Effector memory CD4-positive, alpha-beta T cell (primary cell): ENCODE measurements around the gene AP2A2.

ENCODE experiments used
- DNase-seq, 3 donors: peaks; one replicate each; pipeline ENCODE4 v3.0.0-alpha.2; 2020
- H3K27ac ChIP-seq: 2 replicates; pipeline ENCODE4 v1.7.0; 2013; ENCODE audit warnings: mild to moderate bottlenecking, low read length, moderate library complexity; ENCODE audit not compliant: insufficient read depth, poor library complexity, severe bottlenecking
- H3K27me3 ChIP-seq: replicated peaks from 2 replicates; pipeline ENCODE4 v1.7.0; 2013; ENCODE audit warnings: mild to moderate bottlenecking, low read length; ENCODE audit not compliant: insufficient read depth, control insufficient read depth, poor library complexity, severe bottlenecking
- H3K36me3 ChIP-seq: 2 replicates; pipeline ENCODE4 v1.7.0; 2013; ENCODE audit warnings: mild to moderate bottlenecking, low read length, moderate library complexity; ENCODE audit not compliant: control insufficient read depth, insufficient read depth
- H3K4me1 ChIP-seq: 2 replicates; pipeline ENCODE4 v1.7.0; 2013; ENCODE audit warnings: low read length, mild to moderate bottlenecking; ENCODE audit not compliant: control insufficient read depth, insufficient read depth, poor library complexity, severe bottlenecking
- H3K4me3 ChIP-seq: 2 replicates; pipeline ENCODE4 v1.7.0; 2013; ENCODE audit warnings: low read length, low read depth, mild to moderate bottlenecking; ENCODE audit not compliant: insufficient read depth, poor library complexity, severe bottlenecking
- H3K9me3 ChIP-seq: 2 replicates; pipeline ENCODE4 v1.7.0; 2013; ENCODE audit warnings: mild to moderate bottlenecking, low read length, moderate library complexity; ENCODE audit not compliant: control insufficient read depth

The AP2A2 gene

DNA sequence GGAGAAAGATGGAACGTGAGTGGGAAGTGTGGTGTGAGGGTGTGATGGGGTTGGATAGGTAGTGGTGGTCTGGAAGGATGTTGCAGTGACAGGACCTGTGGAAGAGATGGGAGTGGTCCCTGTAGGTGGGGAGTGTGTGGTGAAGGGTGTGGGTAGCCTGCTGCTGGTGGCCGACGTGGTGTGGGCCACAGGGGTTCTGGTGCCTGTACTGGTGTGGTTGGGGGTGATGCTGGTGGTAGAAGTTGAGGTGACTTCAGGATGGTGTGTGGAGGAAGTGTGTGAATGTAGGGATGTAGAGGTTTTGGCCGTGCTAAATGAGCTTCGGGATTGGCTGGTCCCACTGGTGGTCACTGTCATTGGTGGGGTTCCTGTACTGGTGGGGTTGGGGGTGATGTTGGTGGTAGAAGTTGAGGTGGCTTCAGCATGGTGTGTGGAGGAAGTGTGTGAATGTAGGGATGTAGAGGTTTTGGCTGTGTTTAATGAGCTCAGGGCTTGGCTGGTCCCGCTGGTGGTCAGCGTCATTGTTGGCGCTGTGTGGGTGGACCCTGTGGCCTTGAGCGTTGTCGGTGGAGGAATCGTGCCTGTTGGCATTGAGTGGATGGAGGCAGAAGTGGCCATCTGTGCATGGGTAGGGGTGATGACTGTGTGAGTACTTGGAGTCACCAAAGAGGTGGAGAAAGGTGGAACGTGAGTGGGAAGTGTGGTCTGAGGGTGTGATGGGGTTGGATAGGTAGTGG lies 91.8 kb downstream of the AP2A2 start:
- no peak overlapping the region for H3K4me3 ChIP-seq
- H3K27me3 ChIP-seq = no peaks in the 10 kb centered on the region
- no peak for DNase-seq

DNA sequence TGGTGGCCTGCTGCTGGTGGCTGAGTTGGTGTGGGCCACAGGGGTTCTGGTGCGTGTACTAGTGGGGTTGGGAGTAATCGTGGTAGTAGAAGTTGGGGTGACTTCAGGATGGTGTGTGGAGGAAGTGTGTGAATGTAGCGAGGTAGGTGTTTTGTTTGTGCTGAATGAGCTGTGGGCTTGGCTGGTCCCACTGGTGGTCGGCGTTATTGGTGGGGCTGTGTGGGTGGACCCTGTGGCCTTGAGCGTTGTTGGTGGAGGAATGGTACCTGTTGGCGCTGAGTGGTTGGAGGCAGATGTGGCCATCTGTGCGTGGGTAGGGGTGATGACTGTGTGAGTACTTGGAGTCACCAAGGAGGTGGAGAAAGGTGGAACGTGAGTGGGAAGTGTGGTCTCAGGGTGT lies 92.4 kb downstream of the AP2A2 start:
- Histone ChIP-seq H3K9me3 (no peaks in the 10 kb centered on the region), H3K27me3 (no peaks in the 10 kb centered on the region), H3K27ac (no peak overlapping the region), H3K36me3 (no peaks in the 10 kb centered on the region), H3K4me1 (no peaks in the 10 kb centered on the region), H3K4me3 (no peak overlapping the region)
- DNase-seq = no peak

More for the DNA sequence above, 91.8 kb downstream of the AP2A2 start:
- Histone ChIP-seq H3K9me3 (no peaks in the 10 kb centered on the region), H3K36me3 (no peaks in the 10 kb centered on the region), H3K4me1 (no peaks in the 10 kb centered on the region), H3K27ac (no peak overlapping the region)

DNA sequence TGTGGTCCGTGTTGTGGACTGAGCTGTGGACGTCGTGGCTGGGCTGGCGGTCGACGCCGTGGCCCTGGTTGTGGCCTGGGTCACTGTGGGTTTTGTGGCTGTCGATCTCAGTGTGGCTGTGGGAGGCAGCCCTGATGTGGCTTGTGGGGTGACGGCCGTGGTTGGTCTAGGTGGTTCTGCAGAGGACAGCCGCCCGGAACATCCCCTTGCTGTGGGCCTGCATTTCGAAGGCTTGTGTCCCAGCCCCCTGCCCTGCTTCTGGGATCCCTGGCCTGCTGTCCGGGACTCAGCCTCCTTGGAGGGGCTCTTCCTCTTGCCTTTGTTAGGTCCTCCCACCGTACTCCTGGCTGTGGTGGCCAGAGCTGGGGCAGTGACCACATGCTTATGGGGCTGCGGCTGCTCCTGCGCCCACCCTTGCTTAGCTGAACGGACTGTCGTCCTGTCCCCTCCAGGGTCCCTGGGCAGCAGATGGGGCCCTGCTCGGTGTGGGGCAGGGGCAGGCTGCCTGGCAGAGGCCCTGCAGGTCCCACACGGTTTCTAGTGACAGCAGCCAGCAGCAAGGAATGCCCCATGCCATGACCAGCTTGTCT lies 93.7 kb downstream of the AP2A2 start:
- Histone ChIP-seq H3K9me3 (no peaks in the 10 kb centered on the region), H3K36me3 (no peaks in the 10 kb centered on the region), H3K27ac (no peak overlapping the region), H3K4me1 (no peaks in the 10 kb centered on the region), H3K4me3 (no peak overlapping the region), H3K27me3 (no peaks in the 10 kb centered on the region)
- DNase-seq = no peak

DNA sequence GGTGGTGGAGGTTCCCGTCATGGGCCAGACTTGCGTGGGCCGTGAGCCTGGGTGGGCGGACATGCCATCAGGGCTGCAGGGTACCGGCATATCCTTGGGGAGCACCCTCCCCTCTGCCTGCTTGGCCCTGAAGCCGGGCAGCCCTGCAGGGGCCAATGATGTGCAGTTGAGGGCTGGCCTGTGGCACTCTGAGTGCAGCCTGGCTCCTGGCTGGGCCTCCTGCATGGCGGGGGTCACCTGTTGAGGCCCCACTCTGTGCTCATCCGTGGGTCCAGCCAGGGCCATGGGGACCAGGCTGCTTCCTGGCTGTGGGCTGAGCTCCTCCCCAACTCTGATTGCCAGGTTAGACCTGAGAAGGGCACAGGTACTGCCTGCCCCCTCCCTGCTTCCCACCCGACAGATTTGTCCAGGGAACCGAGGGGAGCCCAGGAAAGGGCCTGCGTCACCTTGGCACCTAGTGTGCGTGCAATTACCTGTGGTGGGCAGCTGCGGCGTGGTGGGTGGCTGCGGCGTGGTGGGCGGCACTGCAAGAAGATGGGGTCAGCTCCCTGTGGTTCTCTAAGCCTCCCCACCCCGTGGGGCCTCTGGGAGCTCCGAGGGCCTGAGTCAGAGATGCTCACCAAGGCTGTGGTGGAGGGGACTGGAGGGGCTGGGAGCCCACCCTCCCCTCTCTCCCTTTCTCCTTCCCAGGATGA lies 94.7 kb downstream of the AP2A2 start:
- H3K36me3 ChIP-seq = no peaks in the 10 kb centered on the region
- H3K9me3 ChIP-seq = no peaks in the 10 kb centered on the region
- no peaks in the 10 kb centered on the region for H3K4me1 ChIP-seq
- DNase-seq = no peak
- no peaks in the 10 kb centered on the region for H3K27me3 ChIP-seq
- H3K27ac ChIP-seq = no peak overlapping the region
- no peak overlapping the region for H3K4me3 ChIP-seq

DNA sequence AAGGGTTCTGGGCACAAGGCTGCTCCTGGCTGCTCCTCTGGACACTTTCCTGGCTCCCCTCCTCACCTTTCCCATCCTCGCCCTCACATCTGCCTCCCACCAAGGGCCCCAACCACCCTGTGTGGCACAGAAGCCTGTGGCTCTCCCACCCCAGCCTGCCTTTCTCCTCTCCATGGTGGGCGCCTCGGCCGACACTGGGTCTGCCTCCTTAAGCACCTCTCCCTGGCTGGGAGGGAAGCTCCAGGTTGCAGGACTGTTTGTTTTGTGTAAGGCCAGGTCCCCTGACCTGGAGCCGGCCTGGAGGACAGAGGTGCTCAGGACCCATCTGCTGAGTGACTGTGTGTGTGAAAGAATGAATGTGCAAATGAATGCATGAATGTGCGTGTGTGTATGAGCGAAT lies 96.7 kb downstream of the AP2A2 start:
- Histone ChIP-seq H3K4me1 (no peaks in the 10 kb centered on the region), H3K36me3 (no peaks in the 10 kb centered on the region), H3K9me3 (no peaks in the 10 kb centered on the region), H3K27me3 (no peaks in the 10 kb centered on the region), H3K27ac (no peak overlapping the region), H3K4me3 (no peak overlapping the region)
- no peak for DNase-seq

DNA sequence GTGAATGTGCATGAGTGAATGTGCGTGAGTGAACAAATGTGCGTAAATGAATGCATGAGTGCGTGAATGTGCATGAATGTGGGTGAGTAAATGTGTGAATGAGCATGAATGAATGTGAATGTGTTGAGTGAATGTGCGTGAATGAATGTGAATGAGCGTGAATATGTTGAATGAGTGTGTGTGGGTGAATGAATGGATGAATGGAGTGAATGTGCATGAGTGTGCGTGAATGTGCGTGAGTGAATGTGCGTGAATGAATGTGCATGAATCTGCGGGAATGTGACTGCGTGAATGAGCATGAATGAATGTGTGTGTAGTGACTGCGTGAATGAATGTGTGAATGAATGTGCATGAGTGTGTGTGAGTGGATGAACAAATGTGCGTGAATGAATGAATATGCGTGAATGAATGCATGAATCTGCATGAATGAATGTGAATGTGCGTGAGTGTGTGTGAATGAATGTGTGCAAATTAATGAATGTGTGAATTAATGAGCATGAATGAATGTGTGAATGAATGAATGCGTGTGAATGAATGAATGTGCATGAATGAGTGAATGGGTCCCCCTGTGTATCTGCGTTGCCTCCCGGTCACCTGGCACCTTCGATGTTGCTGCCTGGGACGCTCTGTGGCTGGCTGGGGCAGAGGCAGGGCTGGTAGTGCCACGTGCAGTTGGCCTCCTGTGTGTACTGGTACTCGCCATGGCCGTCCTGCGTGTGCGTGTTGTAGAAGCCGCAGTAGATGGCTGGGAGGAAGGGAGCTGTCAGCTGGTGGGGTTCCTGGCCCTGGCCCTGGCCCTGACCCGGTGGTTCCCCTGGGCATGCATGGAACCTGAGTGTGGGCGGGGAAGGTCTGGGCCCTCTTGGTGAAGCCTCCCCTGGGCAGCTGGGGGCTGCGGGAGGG lies 97.5 kb downstream of the AP2A2 start:
- H3K4me3 ChIP-seq = no peak overlapping the region
- no peaks in the 10 kb centered on the region for H3K9me3 ChIP-seq
- no peaks in the 10 kb centered on the region for H3K27me3 ChIP-seq
- no peak for DNase-seq
- H3K27ac ChIP-seq = no peak overlapping the region
- H3K4me1 ChIP-seq = no peaks in the 10 kb centered on the region
- no peaks in the 10 kb centered on the region for H3K36me3 ChIP-seq

DNA sequence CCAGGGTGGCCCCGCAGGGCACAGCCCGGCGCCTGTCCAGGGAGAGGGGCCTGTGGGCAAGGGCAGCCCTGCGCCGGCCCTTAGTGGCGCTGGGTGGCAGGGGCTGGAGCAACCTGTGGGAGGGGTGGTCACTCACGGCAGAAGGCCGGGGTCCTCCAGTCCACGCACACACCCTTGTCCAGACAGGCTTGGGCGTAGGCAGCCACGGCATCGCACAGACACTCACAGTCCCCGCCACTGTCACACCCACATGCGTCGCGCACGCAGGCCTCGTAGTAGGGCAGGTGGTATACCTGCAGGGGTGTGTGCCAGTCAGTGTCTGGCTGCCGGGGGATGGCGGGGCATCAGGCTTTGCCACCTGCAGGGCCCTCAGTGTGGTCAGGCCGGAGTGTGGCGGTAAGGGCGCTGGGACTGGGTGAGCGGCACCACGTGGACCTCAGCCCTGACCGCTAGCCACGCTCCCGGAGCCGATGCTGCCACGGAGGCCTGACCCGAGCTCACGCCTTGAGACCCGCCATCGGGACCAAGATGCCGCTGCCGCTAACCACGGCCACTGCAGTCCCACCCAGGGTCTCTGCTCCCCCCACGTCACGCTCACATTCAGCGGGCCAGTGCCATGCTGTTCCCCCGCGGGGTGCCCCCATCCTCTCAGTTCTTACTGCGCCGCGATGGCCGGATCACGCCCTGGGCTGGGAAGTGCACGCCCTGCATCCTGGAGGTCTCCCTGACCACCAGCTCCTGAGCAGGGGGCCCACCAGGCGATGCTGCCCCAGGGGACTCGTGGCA lies 98.3 kb downstream of the AP2A2 start:
- Histone ChIP-seq H3K36me3 (no peaks in the 10 kb centered on the region), H3K27me3 (no peaks in the 10 kb centered on the region), H3K4me3 (no peak overlapping the region), H3K4me1 (no peaks in the 10 kb centered on the region), H3K9me3 (no peaks in the 10 kb centered on the region), H3K27ac (no peak overlapping the region)
- DNase-seq = no peak

DNA sequence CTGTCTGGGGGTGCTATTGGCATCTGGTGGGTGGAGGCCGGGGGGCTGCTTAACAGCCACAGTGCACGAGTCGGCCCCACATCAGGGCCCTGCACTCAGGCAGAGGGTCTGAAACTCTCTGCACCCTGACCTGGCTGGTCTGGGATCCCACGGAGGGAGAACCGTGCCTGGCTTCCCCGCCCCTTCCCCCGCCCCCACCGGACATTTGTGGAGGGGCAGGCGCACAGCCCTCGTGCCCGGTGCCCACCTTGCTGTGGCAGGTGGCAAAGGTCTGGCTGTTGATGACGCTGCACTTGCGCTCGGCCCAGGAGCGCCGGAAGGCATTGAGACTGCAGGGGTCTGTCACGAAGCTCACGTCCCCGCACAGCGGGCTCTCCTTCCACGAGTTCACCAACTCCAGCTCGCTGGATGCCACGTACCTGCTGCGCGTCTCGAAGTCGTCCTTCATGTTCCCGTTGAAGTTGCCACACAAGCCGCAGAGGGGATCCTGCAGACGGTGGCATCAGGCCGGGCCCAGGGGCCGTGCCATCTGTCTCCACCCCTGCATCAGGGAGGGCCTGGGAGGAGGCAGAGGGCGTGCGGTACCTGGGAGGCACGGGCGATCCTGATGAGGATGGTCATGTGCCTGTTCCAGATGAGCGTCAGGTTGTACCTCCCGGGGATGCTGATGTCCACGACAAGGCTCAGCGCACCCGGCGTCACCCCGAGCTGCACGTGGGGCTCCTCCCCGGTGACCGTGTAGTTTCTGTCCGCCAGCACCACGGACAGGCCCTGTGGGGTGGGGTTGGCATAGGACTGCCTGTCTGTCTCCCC lies 99.1 kb downstream of the AP2A2 start:
- Histone ChIP-seq H3K4me3 (no peak overlapping the region), H3K27me3 (no peaks in the 10 kb centered on the region), H3K36me3 (no peaks in the 10 kb centered on the region), H3K4me1 (no peaks in the 10 kb centered on the region), H3K9me3 (no peaks in the 10 kb centered on the region), H3K27ac (no peak overlapping the region)
- no peak for DNase-seq
